HT-29 (cell line): Measurements from ENCODE around the gene OR52H1. TPM values are rescaled to one million over a fixed set of nuclear protein-coding genes. Genes with fewer than 3 reads are reported as not detected.
"Not testable (repeated sequence)": the region's sequence is repeated elsewhere in the genome, so short reads cannot be mapped to it uniquely, and the experiment has no call there.

Source experiments
- DNase-seq: peaks from one replicate; pipeline ENCODE4 v3.0.0-alpha.2; 2015; ENCODE audit warnings: low spot score
- total RNA-seq: library from RNA; depleted of rRNA; stranded (reverse); fragments of >200 nt; shearing (Covaris generic); gene quantifications from 2 replicates; pipeline ENCODE4 v1.2.3, GENCODE V29; 2014; rRNA removed

The OR52H1 gene
- total RNA-seq: not detected in 2 replicates

- no peak for DNase-seq
Observed at GRCh38 chr11:5548440-5548839, at the start of gene OR52H1. TSS of gene OR52H1 (minus strand) at chr11:5548540. CDS start at chr11:5545505, 3,035 bp downstream.

- no peak for DNase-seq
Observed at GRCh38 chr11:5597953-5598352, 49.6 kb upstream of the OR52H1 start.

- DNase-seq: peak; percentile 48
Observed at GRCh38 chr11:5596607-5597201, 48.4 kb upstream of the OR52H1 start, which contains the start of gene TRIM6. TSS of gene TRIM6 (plus strand) at chr11:5596637. CDS start at chr11:5596898, 261 bp downstream.

GRCh38 chr11:5593146-5593545 is 44.8 kb upstream of the OR52H1 start:
- no peak for DNase-seq

- no peak for DNase-seq
Observed at GRCh38 chr11:5592615-5593014, 44.3 kb upstream of the OR52H1 start.

- DNase-seq: no peak
Observed at GRCh38 chr11:5591613-5592012, 43.3 kb upstream of the OR52H1 start.

- DNase-seq: not testable (repeated sequence)
Observed at GRCh38 chr11:5589906-5590305, 41.6 kb upstream of the OR52H1 start.

- DNase-seq: not testable (repeated sequence)
Observed at GRCh38 chr11:5584458-5584857, 36.1 kb upstream of the OR52H1 start.

GRCh38 chr11:5581014-5581413 is 32.7 kb upstream of the OR52H1 start:
- DNase-seq: no peak

GRCh38 chr11:5580577-5580976 is 32.2 kb upstream of the OR52H1 start, which contains the start of gene OR52B6:
TSS of gene OR52B6 (plus strand) at chr11:5580877. CDS start at chr11:5580877, 0 bp downstream.
- no peak for DNase-seq

GRCh38 chr11:5577101-5577500 is 28.8 kb upstream of the OR52H1 start:
- DNase-seq: no peak

GRCh38 chr11:5575152-5575551 is 26.8 kb upstream of the OR52H1 start:
- DNase-seq: no peak

GRCh38 chr11:5574654-5575053 is 26.3 kb upstream of the OR52H1 start:
- DNase-seq: no peak

- no peak for DNase-seq
Observed at GRCh38 chr11:5564259-5565019, 16.1 kb upstream of the OR52H1 start.

- DNase-seq: no peak
Observed at GRCh38 chr11:5557751-5558150, 9.4 kb upstream of the OR52H1 start.

GRCh38 chr11:5556596-5557188 is 8.4 kb upstream of the OR52H1 start:
- no peak for DNase-seq

- no peak for DNase-seq
Observed at GRCh38 chr11:5553343-5553742, 5.0 kb upstream of the OR52H1 start.

- no peak for DNase-seq
Observed at GRCh38 chr11:5550440-5551095, 2.2 kb upstream of the OR52H1 start.

- DNase-seq: no peak
Observed at GRCh38 chr11:5547982-5548381, 358 bp downstream of the OR52H1 start.

- no peak for DNase-seq
Observed at GRCh38 chr11:5546457-5546856, 1.9 kb downstream of the OR52H1 start.

GRCh38 chr11:5541427-5541826 is 6.9 kb downstream of the OR52H1 start:
- no peak for DNase-seq

- no peak for DNase-seq
Observed at GRCh38 chr11:5536482-5536881, 11.9 kb downstream of the OR52H1 start.
